Endothelial cell (in vitro differentiated cells): Measurements from ENCODE around the gene IL15RA. TPM values are rescaled to one million over a fixed set of nuclear protein-coding genes. Genes with fewer than 3 reads are reported as not detected.

Experiments used
- DNase-seq: peaks from one replicate; pipeline ENCODE4 v3.0.0; 2021; ENCODE audit warnings: low spot score
- H3K27ac Mint-ChIP-seq: one replicate; pipeline ENCODE4 v1.8.0; 2021; ENCODE audit warnings: mixed read lengths, inconsistent platforms; ENCODE audit not compliant: unreplicated experiment
- H3K27me3 Mint-ChIP-seq: one replicate; pipeline ENCODE4 v1.8.0; 2021; ENCODE audit warnings: mild to moderate bottlenecking, moderate library complexity, mixed read lengths, inconsistent platforms; ENCODE audit not compliant: unreplicated experiment
- H3K36me3 Mint-ChIP-seq: one replicate; pipeline ENCODE4 v1.8.0; 2021; ENCODE audit warnings: mild to moderate bottlenecking, low read depth, mixed read lengths, inconsistent platforms; ENCODE audit not compliant: unreplicated experiment
- H3K4me1 Mint-ChIP-seq: one replicate; pipeline ENCODE4 v1.8.0; 2021; ENCODE audit warnings: mild to moderate bottlenecking, mixed read lengths, inconsistent platforms; ENCODE audit not compliant: unreplicated experiment
- H3K4me3 Mint-ChIP-seq: one replicate; pipeline ENCODE4 v1.8.0; 2021; ENCODE audit warnings: mild to moderate bottlenecking, mixed read lengths, inconsistent platforms; ENCODE audit not compliant: unreplicated experiment
- H3K9me3 Mint-ChIP-seq: one replicate; pipeline ENCODE4 v1.8.0; 2021; ENCODE audit warnings: mixed read lengths, inconsistent platforms; ENCODE audit not compliant: unreplicated experiment
- CTCF ChIP-seq: fragments of 200-600 bp; sonication (generic); IDR thresholded peaks from one replicate; pipeline ENCODE4 v1.5.0; 2021; ENCODE audit warnings: antibody characterized with exemption; ENCODE audit not compliant: unreplicated experiment
- total RNA-seq: library from RNA; stranded (reverse); fragmentation: NEBNext Ultra II Directional; extraction: Animal tissue kit (Norgen Biotek cat#: 25700); gene quantifications from one replicate; pipeline ENCODE4 v1.2.1, GENCODE V29; 2021; ENCODE audit not compliant: unreplicated experiment

The IL15RA gene
- total RNA-seq, 1 donor from 2014 or later = 0.97 TPM

GRCh38 chr10:5940807-5941218 lies 36.5 kb downstream of the IL15RA start:
- Mint-ChIP-seq H3K4me3 (peak overlapping the region; percentile 19), H3K27ac (no peak overlapping the region), H3K36me3 (peaks cover 32% of the 10 kb centered on the region)

GRCh38 chr10:5938291-5938690 lies 39.1 kb downstream of the IL15RA start:
- H3K4me1 Mint-ChIP-seq = peaks cover 12% of the 10 kb centered on the region

More at GRCh38 chr10:5940807-5941218, 36.5 kb downstream of the IL15RA start:
- Mint-ChIP-seq H3K9me3 (no peaks in the 10 kb centered on the region), H3K4me1 (peaks cover 33% of the 10 kb centered on the region), H3K27me3 (peaks cover 9% of the 10 kb centered on the region)
- no peak for DNase-seq
- TF ChIP-seq CTCF = no peak

GRCh38 chr10:5937016-5937415 lies 40.3 kb downstream of the IL15RA start:
- no peak for TF ChIP-seq CTCF
- Mint-ChIP-seq H3K4me1 (peaks cover 4% of the 10 kb centered on the region), H3K27me3 (peaks cover 7% of the 10 kb centered on the region), H3K36me3 (peaks cover 41% of the 10 kb centered on the region), H3K9me3 (no peaks in the 10 kb centered on the region), H3K4me3 (no peak overlapping the region), H3K27ac (no peak overlapping the region)
- DNase-seq = no peak

More at GRCh38 chr10:5938291-5938690, 39.1 kb downstream of the IL15RA start:
- H3K27ac Mint-ChIP-seq = no peak overlapping the region
- peaks cover 7% of the 10 kb centered on the region for H3K27me3 Mint-ChIP-seq
- H3K9me3 Mint-ChIP-seq = no peaks in the 10 kb centered on the region
- H3K4me3 Mint-ChIP-seq = peak overlapping the region; percentile 10
- H3K36me3 Mint-ChIP-seq = peaks cover 34% of the 10 kb centered on the region
- no peak for TF ChIP-seq CTCF
- DNase-seq = no peak

GRCh38 chr10:5935628-5936027 lies 41.7 kb downstream of the IL15RA start:
- peaks cover under 1% of the 10 kb centered on the region for H3K4me1 Mint-ChIP-seq
- H3K27me3 Mint-ChIP-seq = peaks cover 7% of the 10 kb centered on the region
- DNase-seq = no peak
- no peaks in the 10 kb centered on the region for H3K9me3 Mint-ChIP-seq
- TF ChIP-seq CTCF = no peak
- H3K36me3 Mint-ChIP-seq = peaks cover 37% of the 10 kb centered on the region
- H3K27ac Mint-ChIP-seq = no peak overlapping the region
- no peak overlapping the region for H3K4me3 Mint-ChIP-seq

- Mint-ChIP-seq H3K9me3 (no peaks in the 10 kb centered on the region), H3K27ac (no peak overlapping the region), H3K4me1 (no peaks in the 10 kb centered on the region), H3K27me3 (peaks cover 4% of the 10 kb centered on the region), H3K36me3 (peaks cover 37% of the 10 kb centered on the region), H3K4me3 (peak overlapping the region; percentile 24)
- TF ChIP-seq CTCF = no peak
- DNase-seq = no peak
Measured at GRCh38 chr10:5933909-5934546, 43.3 kb downstream of the IL15RA start.
